GM12865 (cell line): ENCODE results near the gene COPS4.

Experiments
- DNase-seq: peaks from one replicate; pipeline ENCODE4 v3.0.0; 2010; ENCODE audit warnings: low read depth
- H3K4me3 ChIP-seq: 2 replicates; pipeline ENCODE4 v1.5.1; 2011; ENCODE audit warnings: mild to moderate bottlenecking, low read depth, low read length, control low read depth
- CTCF ChIP-seq: IDR thresholded peaks from 2 replicates; pipeline ENCODE4 v1.5.1; 2011; ENCODE audit warnings: low read length, control low read depth, low read depth, inconsistent platforms; ENCODE audit not compliant: insufficient read depth; ENCODE audit errors: missing control alignments

The COPS4 gene

GRCh38 chr4:83096397-83096796, 61.4 kb downstream of the COPS4 start:
- no peak overlapping the region for H3K4me3 ChIP-seq
- no peak for DNase-seq
- TF ChIP-seq CTCF: no peak

GRCh38 chr4:83104991-83105390, 70.0 kb downstream of the COPS4 start:
- no peak for TF ChIP-seq CTCF
- H3K4me3 ChIP-seq: no peak overlapping the region
- DNase-seq: no peak

GRCh38 chr4:83107631-83108030, 72.6 kb downstream of the COPS4 start:
- TF ChIP-seq CTCF: no peak
- DNase-seq: peak; percentile 46
- peak overlapping the region; percentile 68 for H3K4me3 ChIP-seq

GRCh38 chr4:83108101-83108861, 73.3 kb downstream of the COPS4 start:
- no peak for TF ChIP-seq CTCF
- H3K4me3 ChIP-seq: peak overlapping the region; percentile 68
- DNase-seq: peak; percentile 28

GRCh38 chr4:83109480-83110222, 74.7 kb downstream of the COPS4 start:
- peak overlapping the region; percentile 68 for H3K4me3 ChIP-seq
- TF ChIP-seq CTCF: no peak
- peak; percentile 61 for DNase-seq

GRCh38 chr4:83110223-83110945, 75.4 kb downstream of the COPS4 start:
- DNase-seq: peak; percentile 95
- TF ChIP-seq CTCF: peak; percentile 89
- H3K4me3 ChIP-seq: peak overlapping the region; percentile 68
